ENCODE measurements around the gene SLC38A9.
"Not testable (repeated sequence)": the region's sequence is repeated elsewhere in the genome, so short reads cannot be mapped to it uniquely, and the experiment has no call there.

The SLC38A9 gene

GRCh38 chr5:55731848-55732247 is 19.7 kb upstream of the SLC38A9 start:
- H3K27ac ChIP-seq (replicated peaks; ENCODE audit: low read length): no peak overlapping the region
- no peak for DNase-seq (ENCODE audit: low spot score)
- no peak overlapping the region for H3K23ac ChIP-seq (ENCODE audit: low read depth, low read length, poor library complexity)
- H3K4me3 ChIP-seq (ENCODE audit: low read length in 2 of 2): no peak overlapping the region
- no peak overlapping the region for H3K4ac ChIP-seq (ENCODE audit: low read length)
- no CpG with 5 or more reads among the region's 3 CpGs for WGBS, 2 donors (ENCODE audit: extremely low coverage in 2 of 2, insufficient read length in 2 of 2, insufficient replicate concordance in 1 of 2)
- H2AK5ac ChIP-seq (ENCODE audit: low read depth, low read length): no peak overlapping the region
- H4K8ac ChIP-seq (ENCODE audit: low read depth, low read length): no peak overlapping the region
- H2BK12ac ChIP-seq (ENCODE audit: low read length): no peak overlapping the region
- H3K79me1 ChIP-seq (ENCODE audit: low read depth, low read length): no peaks in the 10 kb centered on the region
- no peaks in the 10 kb centered on the region for H3K36me3 ChIP-seq (replicated peaks in 1 of 2; ENCODE audit: control insufficient read depth in 2 of 2, insufficient read depth in 2 of 2, low read length in 2 of 2)
- no peak overlapping the region for H2AFZ ChIP-seq (ENCODE audit: low read length)
- no peaks in the 10 kb centered on the region for H3K4me1 ChIP-seq (ENCODE audit: control insufficient read depth in 2 of 2, insufficient read depth in 1 of 2, low read depth in 1 of 2, low read length in 2 of 2)
- H3K14ac ChIP-seq (ENCODE audit: low read length): no peak overlapping the region
- H2BK5ac ChIP-seq (ENCODE audit: low read length): no peak overlapping the region
- H3K18ac ChIP-seq (ENCODE audit: low read length): no peak overlapping the region
- no peak overlapping the region for H3K9ac ChIP-seq (ENCODE audit: low read depth, low read length, poor library complexity)
- H3K9me3 ChIP-seq (replicated peaks in 1 of 2; ENCODE audit: control insufficient read depth in 2 of 2, insufficient read depth in 1 of 2, low read depth in 1 of 2, low read length in 2 of 2): no peaks in the 10 kb centered on the region
- H3K4me2 ChIP-seq (ENCODE audit: insufficient read depth, low read length, poor library complexity, severe bottlenecking): no peak overlapping the region
- no peak overlapping the region for H4K91ac ChIP-seq (ENCODE audit: low read depth, low read length, poor library complexity)
- H3K27me3 ChIP-seq (ENCODE audit: control insufficient read depth in 3 of 3, insufficient read depth in 3 of 3, low read depth in 1 of 3, low read length in 3 of 3): no peaks in the 10 kb centered on the region
- no peak overlapping the region for H2BK15ac ChIP-seq (ENCODE audit: low read length)
- no peak overlapping the region for H2BK120ac ChIP-seq (ENCODE audit: low read depth, low read length)

DNA sequence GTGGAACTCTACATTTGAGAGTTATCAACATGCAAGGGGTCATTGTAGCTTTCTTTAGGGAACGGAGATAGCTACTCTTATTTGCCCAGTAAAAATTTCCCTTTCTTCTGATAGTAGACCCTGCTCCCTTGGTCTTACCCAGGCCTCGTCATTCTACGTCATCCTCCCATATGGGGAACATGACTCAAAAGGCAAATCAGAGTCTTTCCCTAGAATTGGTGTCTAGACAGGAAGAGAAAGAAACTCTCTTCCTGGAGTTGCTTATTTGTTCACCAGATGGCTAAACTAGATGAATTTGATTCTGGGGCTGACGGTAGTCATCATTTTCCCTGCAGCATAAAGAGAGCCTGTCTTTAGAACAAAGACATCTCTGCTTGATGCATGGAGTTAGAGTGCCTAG is 12.2 kb upstream of the SLC38A9 start:
- H2BK15ac ChIP-seq (ENCODE audit: low read length): no peak overlapping the region
- no peak overlapping the region for H3K4me3 ChIP-seq (ENCODE audit: low read length in 2 of 2)
- H3K27me3 ChIP-seq (ENCODE audit: control insufficient read depth in 3 of 3, insufficient read depth in 3 of 3, low read depth in 1 of 3, low read length in 3 of 3): peaks cover 0 to 9% (median 0%) of the 10 kb centered on the region in 3 experiments
- H3K18ac ChIP-seq (ENCODE audit: low read length): no peak overlapping the region
- H2AK5ac ChIP-seq (ENCODE audit: low read depth, low read length): no peak overlapping the region
- no peak overlapping the region for H3K4me2 ChIP-seq (ENCODE audit: insufficient read depth, low read length, poor library complexity, severe bottlenecking)
- no peaks in the 10 kb centered on the region for H3K36me3 ChIP-seq (replicated peaks in 1 of 2; ENCODE audit: control insufficient read depth in 2 of 2, insufficient read depth in 2 of 2, low read length in 2 of 2)
- H3K14ac ChIP-seq (ENCODE audit: low read length): no peak overlapping the region
- H2BK12ac ChIP-seq (ENCODE audit: low read length): no peak overlapping the region
- no peak overlapping the region for H2BK5ac ChIP-seq (ENCODE audit: low read length)
- H4K91ac ChIP-seq (ENCODE audit: low read depth, low read length, poor library complexity): no peak overlapping the region
- no peak overlapping the region for H2AFZ ChIP-seq (ENCODE audit: low read length)
- no peaks in the 10 kb centered on the region for H3K9me3 ChIP-seq (replicated peaks in 1 of 2; ENCODE audit: control insufficient read depth in 2 of 2, insufficient read depth in 1 of 2, low read depth in 1 of 2, low read length in 2 of 2)
- H2BK120ac ChIP-seq (ENCODE audit: low read depth, low read length): no peak overlapping the region
- H3K79me1 ChIP-seq (ENCODE audit: low read depth, low read length): no peaks in the 10 kb centered on the region
- H3K4ac ChIP-seq (ENCODE audit: low read length): no peak overlapping the region
- no peak for DNase-seq (ENCODE audit: low spot score)
- H4K8ac ChIP-seq (ENCODE audit: low read depth, low read length): no peak overlapping the region
- H3K4me1 ChIP-seq (ENCODE audit: control insufficient read depth in 2 of 2, insufficient read depth in 1 of 2, low read depth in 1 of 2, low read length in 2 of 2): no peaks in the 10 kb centered on the region
- no peak overlapping the region for H3K9ac ChIP-seq (ENCODE audit: low read depth, low read length, poor library complexity)
- no peak overlapping the region for H3K23ac ChIP-seq (ENCODE audit: low read depth, low read length, poor library complexity)
- H3K27ac ChIP-seq (replicated peaks; ENCODE audit: low read length): no peak overlapping the region
- WGBS, 2 donors (ENCODE audit: extremely low coverage in 2 of 2, insufficient read length in 2 of 2, insufficient replicate concordance in 1 of 2): no CpG with 5 or more reads among the region's 4 CpGs

- Histone ChIP-seq H2BK5ac (ENCODE audit: low read length) (no peak overlapping the region), H3K9me3 (replicated peaks in 1 of 2; ENCODE audit: control insufficient read depth in 2 of 2, insufficient read depth in 1 of 2, low read depth in 1 of 2, low read length in 2 of 2) (no peaks in the 10 kb centered on the region), H4K8ac (ENCODE audit: low read depth, low read length) (no peak overlapping the region), H3K14ac (ENCODE audit: low read length) (no peak overlapping the region), H3K23ac (ENCODE audit: low read depth, low read length, poor library complexity) (no peak overlapping the region), H3K4me3 (ENCODE audit: low read length in 2 of 2) (no peak overlapping the region), H3K27me3 (ENCODE audit: control insufficient read depth in 3 of 3, insufficient read depth in 3 of 3, low read depth in 1 of 3, low read length in 3 of 3) (peaks cover 0 to 8% (median 0%) of the 10 kb centered on the region in 3 experiments), H2AFZ (ENCODE audit: low read length) (no peak overlapping the region), H2BK12ac (ENCODE audit: low read length) (no peak overlapping the region), H4K91ac (ENCODE audit: low read depth, low read length, poor library complexity) (no peak overlapping the region), H3K4me1 (ENCODE audit: control insufficient read depth in 2 of 2, insufficient read depth in 1 of 2, low read depth in 1 of 2, low read length in 2 of 2) (no peaks in the 10 kb centered on the region), H2AK5ac (ENCODE audit: low read depth, low read length) (no peak overlapping the region), H3K27ac (replicated peaks; ENCODE audit: low read length) (no peak overlapping the region), H3K18ac (ENCODE audit: low read length) (no peak overlapping the region), H3K9ac (ENCODE audit: low read depth, low read length, poor library complexity) (no peak overlapping the region), H3K4me2 (ENCODE audit: insufficient read depth, low read length, poor library complexity, severe bottlenecking) (no peak overlapping the region), H2BK120ac (ENCODE audit: low read depth, low read length) (no peak overlapping the region), H3K4ac (ENCODE audit: low read length) (no peak overlapping the region), H3K79me1 (ENCODE audit: low read depth, low read length) (no peaks in the 10 kb centered on the region), H2BK15ac (ENCODE audit: low read length) (no peak overlapping the region), H3K36me3 (replicated peaks in 1 of 2; ENCODE audit: control insufficient read depth in 2 of 2, insufficient read depth in 2 of 2, low read length in 2 of 2) (no peaks in the 10 kb centered on the region)
- no peak for DNase-seq (ENCODE audit: low spot score)
- WGBS, 2 donors (ENCODE audit: extremely low coverage in 2 of 2, insufficient read length in 2 of 2, insufficient replicate concordance in 1 of 2): no CpG with 5 or more reads among the region's 3 CpGs
Observed at GRCh38 chr5:55720188-55720703, 8.1 kb upstream of the SLC38A9 start.

DNA sequence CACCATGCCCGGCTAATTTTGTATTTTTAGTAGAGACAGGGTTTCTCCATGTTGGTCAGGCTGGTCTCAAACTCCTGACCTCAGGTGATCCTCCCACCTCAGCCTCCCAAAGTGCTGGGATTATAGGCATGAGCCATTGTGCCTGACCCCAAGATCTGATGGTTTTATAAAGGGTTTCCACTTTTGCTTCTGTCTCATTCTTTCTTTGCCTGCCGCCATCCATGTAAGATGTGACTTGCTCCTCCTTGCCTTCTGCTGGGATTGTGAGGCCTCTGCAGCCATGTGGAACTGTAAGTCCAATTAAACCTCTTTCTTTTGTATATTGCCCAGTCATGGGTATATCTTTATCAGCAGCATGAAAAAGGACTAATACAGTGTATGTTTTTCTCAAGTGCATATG is 6.9 kb upstream of the SLC38A9 start:
- H3K9me3 ChIP-seq (replicated peaks in 1 of 2; ENCODE audit: control insufficient read depth in 2 of 2, insufficient read depth in 1 of 2, low read depth in 1 of 2, low read length in 2 of 2); H3K36me3 ChIP-seq (replicated peaks in 1 of 2; ENCODE audit: control insufficient read depth in 2 of 2, insufficient read depth in 2 of 2, low read length in 2 of 2); H3K27ac ChIP-seq (replicated peaks; ENCODE audit: low read length); H3K4ac ChIP-seq (ENCODE audit: low read length); H3K14ac ChIP-seq (ENCODE audit: low read length); H3K23ac ChIP-seq (ENCODE audit: low read depth, low read length, poor library complexity); H3K27me3 ChIP-seq (ENCODE audit: control insufficient read depth in 3 of 3, insufficient read depth in 3 of 3, low read depth in 1 of 3, low read length in 3 of 3); H2BK15ac ChIP-seq (ENCODE audit: low read length); H3K4me2 ChIP-seq (ENCODE audit: insufficient read depth, low read length, poor library complexity, severe bottlenecking); H2AK5ac ChIP-seq (ENCODE audit: low read depth, low read length); H3K4me1 ChIP-seq (ENCODE audit: control insufficient read depth in 2 of 2, insufficient read depth in 1 of 2, low read depth in 1 of 2, low read length in 2 of 2); H4K91ac ChIP-seq (ENCODE audit: low read depth, low read length, poor library complexity); H3K4me3 ChIP-seq (ENCODE audit: low read length in 2 of 2); H3K9ac ChIP-seq (ENCODE audit: low read depth, low read length, poor library complexity); H3K79me1 ChIP-seq (ENCODE audit: low read depth, low read length); H2BK5ac ChIP-seq (ENCODE audit: low read length); H3K18ac ChIP-seq (ENCODE audit: low read length); H2BK12ac ChIP-seq (ENCODE audit: low read length); H4K8ac ChIP-seq (ENCODE audit: low read depth, low read length); H2AFZ ChIP-seq (ENCODE audit: low read length); DNase-seq (ENCODE audit: low spot score); H2BK120ac ChIP-seq (ENCODE audit: low read depth, low read length): not testable (repeated sequence)
- no CpG with 5 or more reads among the region's 2 CpGs for WGBS, 2 donors (ENCODE audit: extremely low coverage in 2 of 2, insufficient read length in 2 of 2, insufficient replicate concordance in 1 of 2)
